IPS DF 19.7 (cell line): ENCODE results near the gene RENBP.

Source experiments
- DNase-seq: peaks from one replicate; pipeline ENCODE4 v3.0.0-alpha.2; 2013; ENCODE audit warnings: low read depth, low spot score

RENBP gene

DNA sequence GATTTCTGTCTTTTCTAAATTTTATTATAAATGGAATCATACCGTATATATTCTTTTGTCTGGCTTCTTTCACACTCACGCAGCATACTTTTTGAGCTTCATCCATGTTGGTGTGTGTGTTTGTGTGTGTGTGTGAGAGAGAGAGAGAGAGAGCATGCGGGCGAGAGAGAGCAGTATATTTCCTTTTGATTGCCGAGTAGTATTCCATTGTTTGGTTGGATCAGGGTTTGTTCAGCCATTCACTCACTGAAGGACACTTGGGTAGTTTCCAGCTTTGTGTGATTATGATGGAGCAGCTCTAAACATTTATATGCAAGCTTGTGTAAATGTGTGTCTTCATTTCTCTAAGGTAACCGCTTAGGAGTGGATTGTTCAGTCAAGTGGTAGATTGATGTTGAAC lies 55.3 kb downstream of the RENBP start:
- DNase-seq = no peak

GRCh38 chrX:153888344-153888743 lies 56.1 kb downstream of the RENBP start:
- no peak for DNase-seq

DNA sequence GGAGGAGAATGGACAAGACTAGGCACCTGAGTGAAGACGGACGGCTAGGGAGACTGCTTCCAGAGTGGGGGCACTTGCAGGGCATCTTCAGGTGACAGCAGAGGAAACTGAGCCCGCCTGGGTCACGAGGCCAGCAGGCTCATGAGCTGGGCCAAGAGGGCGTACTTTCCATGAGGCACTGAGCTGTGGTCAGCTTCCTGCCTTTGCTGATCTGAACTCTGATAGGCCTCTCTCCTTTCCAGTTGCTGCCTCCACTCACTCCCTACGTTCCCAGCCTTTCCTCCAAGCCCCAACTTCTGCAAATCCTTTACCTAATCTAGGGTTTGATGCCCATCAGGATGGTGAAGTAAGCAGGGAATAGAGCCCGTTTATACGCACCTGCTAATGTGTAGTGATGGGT lies 57.1 kb downstream of the RENBP start:
- DNase-seq = no peak

DNA sequence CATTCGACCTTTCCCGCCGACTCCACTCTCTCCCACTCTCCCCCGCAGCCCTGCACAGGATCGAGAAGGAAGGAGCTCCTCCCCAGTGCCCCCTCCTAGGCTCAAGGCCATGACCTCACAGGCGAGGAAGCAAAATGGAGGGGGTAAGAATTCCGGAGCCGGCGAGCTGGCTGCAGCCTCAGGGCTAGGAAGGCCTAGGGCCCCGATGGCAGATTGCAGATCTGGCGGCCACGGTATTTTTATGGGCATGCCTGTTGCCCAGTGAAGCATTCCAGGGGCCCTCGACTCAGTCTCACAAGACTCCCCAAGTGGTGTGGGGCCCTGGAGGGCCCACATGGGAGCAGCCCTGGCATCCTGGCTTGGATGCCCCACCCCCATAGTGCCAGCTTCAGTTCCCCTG lies 57.5 kb downstream of the RENBP start:
- DNase-seq = no peak

DNA sequence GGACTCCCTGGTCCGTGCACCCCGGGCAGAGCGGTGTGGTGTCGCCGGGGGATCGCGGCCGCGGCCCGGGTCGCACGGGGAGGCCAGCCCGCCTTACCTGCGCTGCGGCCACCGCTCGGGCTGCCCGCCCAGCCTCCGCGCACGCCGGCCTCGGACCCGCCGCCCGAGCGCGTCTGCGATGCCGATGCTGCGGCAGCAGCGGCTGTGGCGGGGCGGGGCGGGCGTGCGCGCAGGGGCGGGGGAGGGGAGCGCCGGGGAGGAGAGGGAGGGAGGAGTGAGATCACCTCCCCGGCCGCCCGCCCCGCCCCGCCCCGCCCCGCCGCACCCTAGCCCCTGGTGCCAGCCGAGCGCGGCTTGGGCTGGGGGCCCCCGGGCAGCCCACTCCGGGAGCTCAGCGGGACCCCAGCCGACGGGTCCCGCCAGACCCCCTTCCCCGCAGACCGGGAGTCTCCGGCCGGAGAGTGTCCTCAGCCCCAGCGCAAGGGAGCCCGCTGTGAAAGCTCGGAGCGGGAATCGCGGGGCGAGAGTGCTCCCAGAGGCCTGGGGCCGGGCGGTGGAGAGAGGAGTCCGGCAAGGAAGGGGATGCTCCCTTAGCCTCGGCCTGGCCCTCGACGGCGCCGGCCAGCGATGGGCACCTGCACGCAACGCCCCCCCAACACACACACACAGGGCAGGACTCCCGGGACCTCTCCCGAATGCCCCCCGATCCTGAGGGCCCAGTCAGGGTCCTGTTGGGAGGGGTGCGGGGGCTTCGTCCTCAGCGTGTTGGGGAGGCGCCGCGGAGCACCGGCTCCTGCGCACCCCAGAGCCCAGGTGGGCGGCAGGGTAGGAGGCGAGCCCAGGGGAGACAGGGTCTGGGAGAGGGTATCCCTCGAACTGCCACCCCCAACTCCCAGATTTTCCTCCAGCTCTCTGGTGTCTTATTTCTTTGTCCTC lies 58.2 kb downstream of the RENBP start, which contains the start of gene L1CAM:
L1CAM (minus strand) TSS at position 206 of the 936 bp plus-strand sequence. CDS start 10,337 bp downstream, outside the sequence.
- DNase-seq = no peak
